Spleen (tissue), 11 donors: ENCODE results near the gene SSR3. TPM values are rescaled to one million over a fixed set of nuclear protein-coding genes. Genes with fewer than 3 reads are reported as not detected.

ENCODE experiments used
- DNase-seq: peaks from one replicate; pipeline ENCODE4 v3.0.0-alpha.2; 2020
- H3K27ac ChIP-seq, 8 donors: fragments of 200-600 bp; sonication (generic) in 7 of 8; 1 replicate in 4 of 8; 2 replicates in 4 of 8; pipeline versions ENCODE4 v1.5.0 to v1.8.0; 2016 to 2021; ENCODE audit warnings: inconsistent platforms in 4 of 8, mild to moderate bottlenecking in 4 of 8, moderate library complexity in 1 of 8
- H3K27me3 ChIP-seq, 7 donors: fragments of 200-600 bp; sonication (generic) in 6 of 7; replicated peaks in 1 of 7; 1 replicate in 4 of 7; 2 replicates in 3 of 7; pipeline versions ENCODE4 v1.5.0 to v1.8.0; 2016 to 2021; ENCODE audit warnings: inconsistent platforms in 3 of 7, mild to moderate bottlenecking in 1 of 7
- H3K36me3 ChIP-seq, 6 donors: fragments of 200-600 bp; sonication (generic) in 5 of 6; 1 replicate in 4 of 6; 2 replicates in 2 of 6; pipeline versions ENCODE4 v1.5.0 to v1.8.0; 2016 to 2021; ENCODE audit warnings: inconsistent platforms in 2 of 6
- H3K4me1 ChIP-seq, 6 donors: fragments of 200-600 bp; sonication (generic) in 5 of 6; 1 replicate in 3 of 6; 2 replicates in 3 of 6; pipeline versions ENCODE4 v1.5.0 to v1.8.0; 2016 to 2021; ENCODE audit warnings: inconsistent platforms in 3 of 6
- H3K4me3 ChIP-seq, 8 donors: fragments of 200-600 bp; sonication (generic) in 7 of 8; 1 replicate in 4 of 8; 2 replicates in 4 of 8; pipeline versions ENCODE4 v1.5.0 to v1.8.0; 2016 to 2021; ENCODE audit warnings: inconsistent platforms in 4 of 8, mild to moderate bottlenecking in 4 of 8, moderate library complexity in 2 of 8
- H3K9me3 ChIP-seq, 8 donors: fragments of 200-600 bp; sonication (generic) in 7 of 8; 1 replicate in 4 of 8; 2 replicates in 4 of 8; pipeline versions ENCODE4 v1.5.0 to v1.8.0; 2016 to 2021; ENCODE audit warnings: inconsistent platforms in 4 of 8
- CTCF ChIP-seq, 11 experiments: fragments of 200-600 bp in 7 of 11; fragments of 450-650 bp in 4 of 11; sonication (generic) in 4 of 11; IDR thresholded peaks in 8 of 11; conservative IDR thresholded peaks in 3 of 11; 1 replicate in 7 of 11; 2 replicates in 4 of 11; pipeline versions ENCODE4 v1.4.0 to v1.8.0; 2016 to 2021; ENCODE audit warnings: antibody characterized with exemption in 11 of 11, inconsistent platforms in 4 of 11, mild to moderate bottlenecking in 1 of 11
- POLR2A ChIP-seq, 3 donors: fragments of 450-650 bp; IDR thresholded peaks; one replicate each; pipeline ENCODE4 v1.5.1; 2017; ENCODE audit warnings: antibody characterized with exemption in 3 of 3, mild to moderate bottlenecking in 1 of 3
- POLR2AphosphoS5 ChIP-seq, 3 donors: sonication (generic); formaldehyde crosslinking; IDR thresholded peaks; one replicate each; pipeline ENCODE4 v1.5.1; 2017; ENCODE audit warnings: antibody characterized with exemption in 3 of 3
- WGBS, 5 donors: extraction: QIAGEN DNeasy Blood & Tissue Kit in 3 of 5; methylation state at CpG; one replicate each; pipeline versions ENCODE4 v1.1.5 to v1.1.7; 2013 to 2018; 5-methylcytosine and 5-hydroxymethylcytosine counted together
- intact Hi-C: fragments of 100-400 bp; cut with DNase I; formaldehyde crosslinking; loops from one replicate; pipeline ENCODE4 v1.15.0; 2023; ENCODE audit warnings: low total_unique reads
- polyA plus RNA-seq, 3 donors: library from polyadenylated mRNA; stranded (reverse); fragments of 200-250 nt; gene quantifications; one replicate each; pipeline ENCODE4 v1.2.1, GENCODE V29; 2013
- total RNA-seq, 7 donors: library from RNA; depleted of rRNA in 3 of 7; stranded (reverse); fragments of >200 nt in 3 of 7; fragmentation: NEBNext Ultra II Directional in 4 of 7; extraction: Animal tissue kit (Norgen Biotek cat#: 25700) in 4 of 7; gene quantifications; one replicate each; pipeline versions ENCODE4 v1.1.0 to v1.2.1, GENCODE V29; 2016 to 2021
- donor health status: healthy with polysubstance abuse.
- donor health status: DM: no; HTN: no; CAD: no; lungs with moderate emphysema.
- donor health status: DM: no; HTN: no; CAD: no.
- donor health status: Bipolar disorder and iron deficiency.
- donor health status: healthy.
- donor health status: DM: no; HTN: no; CAD: no.
- donor health status: DM: yes; HTN: yes; CAD: no.

SSR3 gene
- total and polyA plus RNA-seq, 10 donors, result 36.6 to 123 (median 96.7) TPM

- intact Hi-C loops, result no loop called here
- Histone ChIP-seq H3K9me3 (no peaks in the 10 kb centered on the region), H3K4me3 (no peak overlapping the region), H3K36me3 (no peaks in the 10 kb centered on the region), H3K4me1 (peaks cover 0 to 23% (median 16%) of the 10 kb centered on the region in 6 donors), H3K27me3 (peaks cover 0 to 9% (median 0%) of the 10 kb centered on the region in 7 donors), H3K27ac (no peak overlapping the region)
- TF ChIP-seq POLR2AphosphoS5 (IDR thresholded peaks at IDR 0.05) (no peak), POLR2A (IDR thresholded peaks at IDR 0.05) (no peak), CTCF (IDR thresholded peaks at IDR 0.05 in 8 of 11, conservative IDR thresholded peaks at IDR 0.05 in 3 of 11) (no peak)
- DNase-seq, result no peak
- 71 to 77% (median 74%) methylated on average over 2 of the region's 2 CpGs for WGBS, 5 donors
Observed at GRCh38 chr3:156602424-156602823, 47.5 kb upstream of the SSR3 start.

- H3K36me3 ChIP-seq, result no peaks in the 10 kb centered on the region
- 92 to 97% (median 94%) methylated on average over 3 of the region's 3 CpGs for WGBS, 5 donors
- TF ChIP-seq POLR2A (IDR thresholded peaks at IDR 0.05) (no peak), CTCF (IDR thresholded peaks at IDR 0.05 in 8 of 11, conservative IDR thresholded peaks at IDR 0.05 in 3 of 11) (no peak), POLR2AphosphoS5 (IDR thresholded peaks at IDR 0.05) (no peak)
- intact Hi-C loops, result no loop called here
- peaks cover 0 to 15% (median 9%) of the 10 kb centered on the region in 6 donors for H3K4me1 ChIP-seq
- H3K27me3 ChIP-seq, result peaks cover 0 to 9% (median 0%) of the 10 kb centered on the region in 7 donors
- DNase-seq, result no peak
- H3K27ac ChIP-seq, result no peak overlapping the region
- no peaks in the 10 kb centered on the region for H3K9me3 ChIP-seq
- no peak overlapping the region for H3K4me3 ChIP-seq
Observed at GRCh38 chr3:156601497-156601896, 46.6 kb upstream of the SSR3 start.

GRCh38 chr3:156600834-156601233 lies 45.9 kb upstream of the SSR3 start:
- TF ChIP-seq CTCF (IDR thresholded peaks at IDR 0.05 in 8 of 11, conservative IDR thresholded peaks at IDR 0.05 in 3 of 11) (no peak), POLR2A (IDR thresholded peaks at IDR 0.05) (no peak), POLR2AphosphoS5 (IDR thresholded peaks at IDR 0.05) (no peak)
- H3K27me3 ChIP-seq, result peaks cover 0 to 4% (median 0%) of the 10 kb centered on the region in 7 donors
- H3K27ac ChIP-seq, result no peak overlapping the region
- DNase-seq, result no peak
- no peaks in the 10 kb centered on the region for H3K9me3 ChIP-seq
- no peak overlapping the region for H3K4me3 ChIP-seq
- no peaks in the 10 kb centered on the region for H3K36me3 ChIP-seq
- intact Hi-C loops, result no loop called here
- 91 to 97% (median 96%) methylated on average over 4 of the region's 4 CpGs for WGBS, 5 donors
- peaks cover 0 to 8% (median 3%) of the 10 kb centered on the region in 6 donors for H3K4me1 ChIP-seq

GRCh38 chr3:156599089-156599874 lies 44.4 kb upstream of the SSR3 start:
- H3K36me3 ChIP-seq, result no peaks in the 10 kb centered on the region
- no peaks in the 10 kb centered on the region for H3K9me3 ChIP-seq
- H3K4me1 ChIP-seq, result no peaks in the 10 kb centered on the region
- DNase-seq, result no peak
- TF ChIP-seq POLR2AphosphoS5 (IDR thresholded peaks at IDR 0.05) (no peak), POLR2A (IDR thresholded peaks at IDR 0.05) (no peak)
- no peak overlapping the region for H3K27ac ChIP-seq
- intact Hi-C loops, result no loop called here
- no peaks in the 10 kb centered on the region for H3K27me3 ChIP-seq
- no peak overlapping the region for H3K4me3 ChIP-seq
- WGBS, 5 donors, result 78 to 84% (median 83%) methylated on average over 9 of the region's 9 CpGs
